Activated T-cell treated with anti-CD3 and anti-CD28 coated beads, Interleukin-2, amount 50 U/mL, for 72 hours (primary cell): ENCODE data around the gene METTL1. TPM values are rescaled to one million over a fixed set of nuclear protein-coding genes. Genes with fewer than 3 reads are reported as not detected.
"Not testable (repeated sequence)": the region's sequence is repeated elsewhere in the genome, so short reads cannot be mapped to it uniquely, and the experiment has no call there.

ENCODE experiments used
- ATAC-seq, 2 donors: fragments of 150-1000 bp; cut with Tn5 transposase; replicated peaks in 1 of 2; 2 replicates each; pipeline ENCODE4 v1.10.0; 2021; ENCODE audit warnings: moderate library complexity in 2 of 2, mild to moderate bottlenecking in 1 of 2
- DNase-seq, 2 donors: peaks; one replicate each; pipeline ENCODE4 v3.0.0; 2021 to 2022; ENCODE audit warnings: mixed read lengths in 1 of 2
- H3K27ac Mint-ChIP-seq: one replicate; pipeline ENCODE4 v1.8.0; 2022; ENCODE audit warnings: mild to moderate bottlenecking, moderate library complexity, mixed read lengths
- H3K27me3 Mint-ChIP-seq: one replicate; pipeline ENCODE4 v1.8.0; 2022; ENCODE audit warnings: low read depth, mixed read lengths
- H3K36me3 Mint-ChIP-seq, 2 donors: one replicate each; pipeline ENCODE4 v1.8.0; 2022; ENCODE audit warnings: mixed read lengths in 2 of 2, mild to moderate bottlenecking in 1 of 2; ENCODE audit not compliant: insufficient read depth in 2 of 2
- H3K4me1 Mint-ChIP-seq: one replicate; pipeline ENCODE4 v1.8.0; 2022; ENCODE audit warnings: low read depth, mixed read lengths
- H3K4me3 Mint-ChIP-seq, 2 donors: one replicate each; pipeline ENCODE4 v1.8.0; 2022; ENCODE audit warnings: mild to moderate bottlenecking in 2 of 2, mixed read lengths in 2 of 2, moderate library complexity in 2 of 2
- H3K9me3 Mint-ChIP-seq, 2 donors: one replicate each; pipeline ENCODE4 v1.8.0; 2022; ENCODE audit warnings: mixed read lengths in 2 of 2
- total RNA-seq, 2 donors: library from RNA; stranded (reverse); gene quantifications; one replicate each; pipeline ENCODE4 v1.2.3, GENCODE V29; 2022

Gene METTL1
- total RNA-seq, 2 donors from 2014 or later, result 18.7 TPM

- H3K9me3 Mint-ChIP-seq, result no peaks in the 10 kb centered on the region
- H3K27me3 Mint-ChIP-seq, result no peaks in the 10 kb centered on the region
- no peak for DNase-seq
- H3K4me3 Mint-ChIP-seq, result no peak overlapping the region
- no peak for ATAC-seq
- peak overlapping the region; percentile 17 for H3K27ac Mint-ChIP-seq
- H3K36me3 Mint-ChIP-seq, result peaks cover 10 to 20% of the 10 kb centered on the region in 2 donors
- H3K4me1 Mint-ChIP-seq, result no peaks in the 10 kb centered on the region
These were observed 47.6 kb downstream of the METTL1 start for GRCh38 chr12:57724003-57724935.

DNA sequence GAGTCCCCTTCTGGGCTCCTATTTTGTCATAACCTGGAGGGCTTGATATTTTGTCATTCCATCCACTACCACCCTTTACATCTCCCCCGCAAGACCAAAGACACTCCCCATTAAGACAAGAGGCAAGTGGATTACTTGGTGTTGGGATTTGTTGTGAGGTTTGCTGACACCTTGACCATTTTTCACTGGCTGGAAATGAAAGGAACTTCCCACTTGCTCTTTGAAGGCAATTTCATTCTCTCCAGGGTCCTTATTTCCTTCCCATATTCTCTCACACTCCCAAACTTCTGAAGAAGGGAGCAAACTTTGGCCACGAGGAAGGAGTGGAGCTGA lies 48.3 kb downstream of the METTL1 start:
- H3K27ac Mint-ChIP-seq, result no peak overlapping the region
- DNase-seq, result no peak
- no peaks in the 10 kb centered on the region for H3K9me3 Mint-ChIP-seq
- H3K4me3 Mint-ChIP-seq, result no peak overlapping the region
- ATAC-seq, result no peak
- H3K36me3 Mint-ChIP-seq, result peaks cover 8 to 21% of the 10 kb centered on the region in 2 donors
- H3K27me3 Mint-ChIP-seq, result no peaks in the 10 kb centered on the region
- no peaks in the 10 kb centered on the region for H3K4me1 Mint-ChIP-seq

GRCh38 chr12:57722716-57723629 lies 48.9 kb downstream of the METTL1 start:
- DNase-seq (no peak), ATAC-seq (no peak)
- Mint-ChIP-seq H3K36me3 (peaks cover 9 to 22% of the 10 kb centered on the region in 2 donors), H3K27ac (no peak overlapping the region), H3K27me3 (no peaks in the 10 kb centered on the region), H3K4me3 (no peak overlapping the region), H3K4me1 (no peaks in the 10 kb centered on the region), H3K9me3 (no peaks in the 10 kb centered on the region)

GRCh38 chr12:57721846-57722608 lies 49.9 kb downstream of the METTL1 start:
- H3K4me3 Mint-ChIP-seq, ATAC-seq, DNase-seq, H3K9me3 Mint-ChIP-seq, H3K27me3 Mint-ChIP-seq, H3K4me1 Mint-ChIP-seq: not testable (repeated sequence)
- H3K27ac Mint-ChIP-seq, result peak overlapping the region; percentile 3
- peaks cover 7 to 21% of the 10 kb centered on the region in 2 donors for H3K36me3 Mint-ChIP-seq

GRCh38 chr12:57720606-57721595 lies 51.0 kb downstream of the METTL1 start:
- DNase-seq, result no peak
- Mint-ChIP-seq H3K36me3 (peaks cover 4 to 17% of the 10 kb centered on the region in 2 donors), H3K4me1 (no peaks in the 10 kb centered on the region), H3K4me3 (no peak overlapping the region), H3K27ac (no peak overlapping the region), H3K9me3 (no peaks in the 10 kb centered on the region), H3K27me3 (no peaks in the 10 kb centered on the region)
- no peak for ATAC-seq

DNA sequence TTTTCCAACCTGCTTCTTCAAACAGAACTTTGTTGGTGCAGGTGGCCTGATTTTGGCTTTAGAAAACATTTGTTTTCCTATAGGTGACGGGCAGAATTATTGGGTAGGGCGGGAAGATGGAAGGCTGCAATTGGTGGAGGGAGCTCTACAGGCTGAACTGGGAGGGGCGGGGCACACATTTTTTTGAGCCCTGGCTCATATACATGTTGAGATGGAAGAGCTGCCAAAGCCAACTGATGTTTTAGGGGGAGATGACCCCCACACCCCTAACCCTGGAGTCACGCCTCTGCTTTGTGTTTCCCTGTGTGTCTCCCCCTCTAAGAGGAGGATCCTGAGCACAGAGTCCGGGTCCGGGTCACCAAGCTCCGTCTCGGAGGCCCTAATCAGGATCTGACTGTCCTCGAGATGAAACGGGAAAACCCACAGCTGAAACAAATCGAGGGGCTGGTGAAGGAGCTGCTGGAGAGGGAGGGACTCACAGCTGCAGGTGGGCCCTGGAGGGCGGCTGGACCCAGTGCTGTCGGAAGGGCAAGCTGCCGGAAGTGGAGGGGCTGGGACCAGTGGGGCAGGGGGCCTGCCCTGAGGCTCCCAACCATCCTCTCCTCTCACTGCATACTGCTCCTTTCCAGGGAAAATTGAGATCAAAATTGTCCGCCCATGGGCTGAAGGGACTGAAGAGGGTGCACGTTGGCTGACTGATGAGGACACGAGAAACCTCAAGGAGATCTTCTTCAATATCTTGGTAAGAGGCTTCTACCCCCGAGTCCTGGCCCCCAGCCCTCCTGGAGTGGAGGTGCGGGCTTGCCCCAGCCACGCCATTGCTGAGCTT lies 51.9 kb downstream of the METTL1 start:
- H3K9me3 Mint-ChIP-seq, result no peaks in the 10 kb centered on the region
- peaks cover 4 to 17% of the 10 kb centered on the region in 2 donors for H3K36me3 Mint-ChIP-seq
- ATAC-seq (no peak), DNase-seq (no peak)
- H3K4me1 Mint-ChIP-seq, result no peaks in the 10 kb centered on the region
- no peaks in the 10 kb centered on the region for H3K27me3 Mint-ChIP-seq
- H3K4me3 Mint-ChIP-seq, result no peak overlapping the region
- H3K27ac Mint-ChIP-seq, result no peak overlapping the region

GRCh38 chr12:57718641-57719528 lies 53.0 kb downstream of the METTL1 start:
- no peak overlapping the region for H3K27ac Mint-ChIP-seq
- no peak overlapping the region for H3K4me3 Mint-ChIP-seq
- peaks cover 4 to 12% of the 10 kb centered on the region in 2 donors for H3K36me3 Mint-ChIP-seq

More at GRCh38 chr12:57718641-57719528, 53.0 kb downstream of the METTL1 start:
- Mint-ChIP-seq H3K4me1 (no peaks in the 10 kb centered on the region), H3K27me3 (no peaks in the 10 kb centered on the region), H3K9me3 (no peaks in the 10 kb centered on the region)
- ATAC-seq (peak in 1 of 2 donors; percentile 9), DNase-seq (no peak)

Other genes starting within 250 kb of the METTL1 start
- gene MBD6, start 249.3 kb downstream of the METTL1 start, total RNA-seq, result 100 to 1,000 TPM; 131 to 148 TPM
- gene DCTN2, start 224.9 kb downstream of the METTL1 start, total RNA-seq, result 10 to 100 TPM; 94.9 to 99.0 TPM
- gene KIF5A, start 222.1 kb downstream of the METTL1 start, total RNA-seq, result 1 to 10 TPM; 3.2 to 5.9 TPM
- 10 to 100 TPM; 21.3 to 23.1 TPM for gene PIP4K2C, start 180.9 kb downstream of the METTL1 start, total RNA-seq
- gene DTX3, start 167.3 kb downstream of the METTL1 start, total RNA-seq, result 10 to 100 TPM; 44.3 to 52.7 TPM
- gene ARHGEF25, start 160.7 kb downstream of the METTL1 start, total RNA-seq, result 1 to 10 TPM; 2.8 to 5.3 TPM
- 1 to 10 TPM; 2.5 to 3.8 TPM for gene B4GALNT1, start 138.9 kb downstream of the METTL1 start, total RNA-seq
- 100 to 1,000 TPM; 103 to 104 TPM for gene OS9, start 78.0 kb downstream of the METTL1 start, total RNA-seq
- gene AGAP2, start 33.4 kb downstream of the METTL1 start, total RNA-seq, result 10 to 100 TPM; 21.7 to 26.9 TPM
- 10 to 100 TPM; 18.2 to 19.6 TPM for gene TSPAN31, start 27.1 kb downstream of the METTL1 start, total RNA-seq
- gene CDK4, start 19.8 kb downstream of the METTL1 start, total RNA-seq, result 100 to 1,000 TPM; 150 to 154 TPM
- gene MARCHF9, start 17.0 kb downstream of the METTL1 start, total RNA-seq, result 10 to 100 TPM; 30.2 to 32.9 TPM
- gene CYP27B1, start 5.0 kb downstream of the METTL1 start, total RNA-seq, result 10 to 100 TPM; 11.1 to 14.7 TPM
- 1 to 10 TPM; 4.9 to 6.9 TPM for gene EEF1AKMT3, start 509 bp upstream of the METTL1 start, total RNA-seq
- gene TSFM, start 10.7 kb upstream of the METTL1 start, total RNA-seq, result 10 to 100 TPM; 30.4 to 30.9 TPM
- gene AVIL, start 46.6 kb upstream of the METTL1 start, total RNA-seq, result 1 to 10 TPM; 4.8 to 5.5 TPM
- gene CTDSP2, start 74.6 kb upstream of the METTL1 start, total RNA-seq, result 100 to 1,000 TPM; 108 to 109 TPM
- 10 to 100 TPM; 23.5 to 26.3 TPM for gene ATP23, start 169.5 kb upstream of the METTL1 start, total RNA-seq